GM12801 (cell line): ENCODE results near the gene NQO1.

Experiments used
- CTCF ChIP-seq: IDR thresholded peaks from one replicate; pipeline ENCODE4 v1.5.1; 2011; ENCODE audit warnings: control low read depth; ENCODE audit not compliant: insufficient read length; ENCODE audit errors: extremely low read depth

Gene NQO1

DNA sequence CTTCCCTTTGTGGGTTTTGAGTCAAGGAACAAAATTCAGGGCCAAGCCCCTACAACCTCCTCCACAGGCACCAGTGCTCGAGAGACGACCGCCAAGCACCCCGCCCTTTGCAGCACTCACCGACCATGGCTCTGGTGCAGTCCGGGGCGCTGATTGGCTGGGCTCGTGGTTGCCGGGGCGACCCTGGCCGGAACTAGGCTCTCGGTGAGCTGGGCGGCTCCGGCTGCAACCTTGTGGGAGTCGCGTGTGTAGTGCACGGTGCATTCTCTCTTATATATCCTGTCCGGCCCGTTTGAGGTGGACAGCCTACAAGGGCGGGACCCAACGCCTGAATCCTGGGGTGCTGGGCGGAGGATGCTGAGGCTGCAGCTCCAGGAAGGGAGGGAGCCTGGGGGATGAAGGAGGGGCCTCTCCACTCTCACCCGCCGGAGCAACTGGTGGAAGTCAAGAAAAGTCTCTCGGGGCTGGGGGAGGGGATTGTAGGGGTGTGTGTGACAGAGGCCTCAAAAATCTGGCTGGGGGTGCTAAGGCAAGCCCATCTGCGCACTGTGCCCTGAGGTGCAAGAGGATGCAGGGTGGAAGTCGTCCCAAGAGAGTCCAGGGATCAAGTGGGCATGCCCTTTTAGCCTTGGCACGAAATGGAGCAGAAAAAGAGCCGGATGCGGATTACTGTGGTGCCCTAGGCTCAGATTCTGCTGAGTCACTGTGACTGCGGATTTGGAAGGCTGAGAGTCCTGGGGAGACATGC is at the start of gene NQO1:
Gene NQO1, minus strand, starts transcription at position 248 of the 748 bp plus-strand sequence. Its CDS starts 121 bp downstream, at position 127.
- no peak for TF ChIP-seq CTCF

DNA sequence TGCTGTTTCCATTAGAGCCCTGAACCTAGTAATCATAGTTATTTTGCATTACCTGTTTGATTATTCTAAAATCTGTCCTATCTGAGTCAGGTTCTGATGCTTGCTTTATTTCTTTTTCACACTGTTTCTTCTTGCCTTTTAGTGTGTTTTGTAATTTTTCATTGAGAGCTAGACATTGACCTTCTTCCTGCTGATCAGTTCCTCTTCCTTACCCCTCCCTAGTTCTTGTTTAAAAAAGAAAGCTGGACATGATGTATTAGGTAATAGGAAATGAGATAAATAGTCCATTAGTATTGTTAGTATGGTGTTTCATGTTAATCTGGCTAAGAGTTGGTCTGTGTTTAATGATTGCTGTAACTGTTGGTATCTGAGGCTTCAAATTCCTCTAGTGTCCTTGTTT is 49.2 kb upstream of the NQO1 start:
- no peak for TF ChIP-seq CTCF

DNA sequence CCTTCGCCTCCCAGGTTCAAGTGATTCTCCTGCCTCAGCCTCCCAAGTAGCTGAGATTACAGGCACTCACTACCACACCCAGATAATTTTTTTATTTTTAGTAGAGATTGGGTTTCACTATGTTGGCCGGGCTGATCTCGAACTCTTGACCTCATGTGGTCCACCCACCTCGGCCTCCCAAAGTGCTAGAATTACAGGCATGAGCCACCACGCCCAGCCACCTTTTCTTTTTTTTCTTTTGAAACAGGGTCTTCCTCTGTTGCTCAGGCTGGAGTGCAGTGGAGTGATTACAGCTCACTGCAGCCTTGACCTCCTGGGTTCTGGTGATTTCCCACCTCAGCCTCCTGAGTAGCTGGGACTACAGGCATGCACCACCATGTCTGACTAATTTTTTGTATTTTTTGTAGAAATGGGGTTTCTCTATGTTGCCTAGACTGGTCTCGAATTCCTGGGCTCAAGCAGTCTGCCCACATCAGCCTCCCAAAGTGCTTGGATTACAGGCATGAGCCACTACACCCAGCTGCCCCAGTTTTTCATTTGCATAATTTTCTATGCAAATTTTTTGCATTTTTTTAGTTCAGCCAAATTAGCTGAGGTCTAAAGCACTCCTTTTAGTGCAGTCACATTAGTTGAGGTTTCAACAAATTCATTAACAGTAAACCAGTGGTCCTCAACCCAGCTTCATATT is 47.0 kb upstream of the NQO1 start:
- TF ChIP-seq CTCF: no peak

- TF ChIP-seq CTCF: no peak
Observed at GRCh38 chr16:69771651-69771967, 45.2 kb upstream of the NQO1 start.

DNA sequence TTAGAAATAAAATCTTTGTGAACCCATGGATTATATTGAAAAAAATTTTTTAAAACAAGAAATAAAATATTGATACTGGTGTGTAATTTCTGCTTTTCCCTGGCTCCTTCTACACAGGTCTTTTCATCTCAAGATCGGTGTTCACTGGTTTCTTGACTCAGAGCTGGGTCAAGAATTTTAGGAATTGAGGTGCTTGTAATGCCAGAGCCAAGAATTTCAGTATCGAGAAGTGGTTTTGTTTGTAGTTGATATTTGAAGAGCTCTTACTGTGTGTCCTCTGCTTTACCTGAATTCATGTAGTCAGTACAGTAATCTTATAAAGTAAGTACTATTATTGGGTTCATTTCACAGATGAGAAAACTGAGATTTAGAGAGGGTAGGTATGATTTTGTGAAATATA is 43.0 kb upstream of the NQO1 start:
- no peak for TF ChIP-seq CTCF

DNA sequence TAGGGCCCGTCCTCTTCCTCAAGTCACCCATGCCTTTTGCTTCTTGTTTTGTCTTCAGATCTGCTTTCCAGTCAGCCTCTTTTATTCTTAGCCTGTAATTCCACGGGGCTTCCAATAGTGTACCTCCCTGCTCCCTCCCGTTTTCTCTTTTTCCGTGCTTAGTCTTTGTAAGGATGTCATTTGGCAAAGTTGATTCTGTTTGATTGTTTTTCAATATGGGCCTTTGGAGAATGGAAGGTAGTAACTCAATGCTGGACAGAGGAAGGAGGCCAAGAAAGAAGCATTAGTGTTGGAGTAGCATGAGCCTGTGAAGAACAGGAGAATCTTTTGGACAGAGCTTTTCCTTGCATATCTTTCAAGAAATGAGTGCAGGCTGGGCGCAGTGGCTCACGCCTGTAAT is 42.3 kb upstream of the NQO1 start:
- no peak for TF ChIP-seq CTCF

DNA sequence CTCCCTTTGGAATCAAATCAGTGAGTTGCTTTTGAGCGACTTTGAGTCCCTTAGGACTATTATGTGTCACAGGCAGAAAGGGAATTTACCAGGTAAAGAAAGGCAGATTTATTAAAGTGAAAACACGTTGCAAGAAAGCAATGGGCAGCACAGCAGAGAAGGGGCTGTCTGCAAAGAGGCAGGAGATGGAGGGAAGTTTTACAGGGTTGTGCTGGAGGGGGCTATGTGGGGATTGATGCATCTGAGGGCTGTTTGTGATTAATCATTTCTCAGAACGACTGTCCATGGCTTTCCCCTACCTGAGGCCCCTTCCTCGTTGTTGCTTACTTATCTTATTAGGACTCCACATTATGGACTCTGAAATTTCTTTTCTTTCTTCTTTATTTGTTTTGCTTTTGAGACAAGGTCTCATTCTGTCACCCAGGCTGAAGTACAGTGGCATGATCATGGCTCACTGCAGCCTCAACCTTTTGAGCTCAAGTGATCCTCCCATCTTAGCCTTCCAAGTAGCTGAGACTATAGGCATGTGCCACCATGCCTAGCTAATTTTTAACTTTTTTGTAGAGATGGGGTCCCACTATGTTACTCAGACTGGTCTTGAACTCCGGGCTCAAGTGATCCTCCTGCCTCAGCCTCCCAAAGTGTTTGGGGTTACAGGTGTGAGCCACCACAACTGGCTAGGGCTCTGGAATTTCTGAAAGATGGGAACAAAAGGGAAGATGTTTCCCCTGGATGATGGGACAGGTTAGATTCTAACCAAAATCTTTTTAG is 41.3 kb upstream of the NQO1 start:
- TF ChIP-seq CTCF: no peak
